HG03521 (cell line): ENCODE measurements around the gene TDP1.
"Not testable (repeated sequence)": the region's sequence is repeated elsewhere in the genome, so short reads cannot be mapped to it uniquely, and the experiment has no call there.

Experiments used
- ATAC-seq: cut with Tn5 transposase; IDR thresholded peaks from one replicate; pipeline ENCODE4 v1.9.1; 2021; ENCODE audit warnings: mild to moderate bottlenecking, moderate library complexity; ENCODE audit not compliant: unreplicated experiment

TDP1 gene

DNA sequence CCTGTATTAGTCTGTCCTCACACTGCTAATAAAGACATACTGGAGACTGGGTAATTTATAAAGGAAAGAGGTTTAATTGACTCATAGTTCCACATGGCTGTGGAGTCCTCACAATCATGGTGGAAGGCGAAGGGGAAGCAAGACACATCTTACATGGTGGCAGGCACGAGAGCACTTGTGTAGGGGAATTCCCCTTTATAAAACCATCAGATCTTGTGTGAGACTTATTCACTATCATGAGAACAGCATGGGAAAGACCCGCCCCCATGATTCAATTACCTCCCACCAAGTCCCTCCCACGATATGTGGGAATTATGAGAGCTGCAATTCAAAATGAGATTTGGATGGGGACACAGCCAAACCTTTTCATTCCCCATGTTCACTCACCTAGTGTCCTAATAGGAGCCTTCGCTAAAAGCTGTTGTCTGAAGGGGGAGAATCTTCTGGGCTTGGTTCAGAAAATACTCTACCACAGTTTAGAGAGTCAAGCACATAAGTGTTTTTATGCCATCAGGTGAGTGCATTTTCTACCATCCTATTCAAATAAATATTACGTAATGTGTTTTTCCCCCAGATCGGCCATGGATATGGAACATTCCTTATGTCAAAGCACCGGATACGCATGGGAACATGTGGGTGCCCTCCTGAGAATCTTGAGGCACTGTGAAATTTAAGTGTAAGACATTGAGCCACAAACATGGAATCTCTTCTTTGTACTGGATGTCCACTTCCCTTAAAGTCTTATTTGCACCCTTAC is 86.9 kb downstream of the TDP1 start:
- ATAC-seq = no peak

GRCh38 chr14:90045616-90046015 is 89.9 kb downstream of the TDP1 start:
- ATAC-seq = no peak

- ATAC-seq = no peak
These were observed 93.7 kb downstream of the TDP1 start for GRCh38 chr14:90049390-90049789.

- ATAC-seq = no peak
These were observed 94.5 kb downstream of the TDP1 start for GRCh38 chr14:90050271-90050670.

GRCh38 chr14:90053044-90053443 is 97.3 kb downstream of the TDP1 start:
- ATAC-seq = no peak

- no peak for ATAC-seq
These were observed 99.1 kb downstream of the TDP1 start for GRCh38 chr14:90054803-90055202.

DNA sequence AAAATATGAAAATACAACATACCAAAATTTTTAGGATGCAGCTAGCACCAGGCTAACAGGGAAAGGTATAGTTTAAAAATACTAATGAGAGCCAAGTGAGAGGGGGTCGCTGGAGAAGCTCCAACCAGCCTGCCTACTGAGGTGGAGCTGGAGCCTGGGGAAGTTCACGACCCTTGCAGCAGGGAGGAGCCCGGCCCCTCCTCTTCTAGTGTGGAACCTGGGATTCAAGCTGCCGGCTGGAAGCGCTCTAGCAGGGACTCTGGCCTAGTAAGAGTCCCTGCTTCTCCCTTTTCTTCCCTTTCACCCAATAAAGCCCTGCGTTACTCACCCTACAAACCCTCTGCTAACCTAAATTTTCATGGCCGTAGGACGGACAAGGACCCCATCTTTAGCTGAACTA is 101.1 kb downstream of the TDP1 start:
- no peak for ATAC-seq

DNA sequence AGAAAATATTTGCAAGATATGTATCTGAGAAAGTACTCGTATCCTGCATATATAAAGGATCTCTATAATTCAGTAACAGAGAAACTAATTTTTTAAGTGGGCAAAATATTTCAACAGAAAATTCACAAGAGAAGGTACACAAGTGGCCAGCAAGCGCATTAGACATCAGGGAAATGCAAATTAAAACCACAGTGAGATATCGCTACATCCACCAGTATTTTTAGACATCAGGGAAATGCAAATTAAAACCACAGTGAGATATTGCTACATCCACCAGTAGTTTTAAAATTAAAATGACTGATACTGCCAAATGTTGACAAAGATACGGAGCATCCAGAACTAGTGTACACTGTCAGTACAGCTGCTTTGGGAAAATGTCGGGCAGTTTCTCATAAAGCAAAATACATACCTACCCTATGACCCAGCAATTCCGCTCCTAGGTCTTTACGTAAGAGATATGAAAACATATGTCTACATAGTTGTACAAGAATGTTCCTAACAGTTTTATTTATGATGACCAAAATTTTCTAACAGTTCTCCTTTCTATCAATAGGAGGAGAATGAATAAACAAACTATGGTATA is 103.2 kb downstream of the TDP1 start:
- ATAC-seq = no peak

GRCh38 chr14:90060312-90060964 is 104.7 kb downstream of the TDP1 start:
- peak; percentile 71 for ATAC-seq

DNA sequence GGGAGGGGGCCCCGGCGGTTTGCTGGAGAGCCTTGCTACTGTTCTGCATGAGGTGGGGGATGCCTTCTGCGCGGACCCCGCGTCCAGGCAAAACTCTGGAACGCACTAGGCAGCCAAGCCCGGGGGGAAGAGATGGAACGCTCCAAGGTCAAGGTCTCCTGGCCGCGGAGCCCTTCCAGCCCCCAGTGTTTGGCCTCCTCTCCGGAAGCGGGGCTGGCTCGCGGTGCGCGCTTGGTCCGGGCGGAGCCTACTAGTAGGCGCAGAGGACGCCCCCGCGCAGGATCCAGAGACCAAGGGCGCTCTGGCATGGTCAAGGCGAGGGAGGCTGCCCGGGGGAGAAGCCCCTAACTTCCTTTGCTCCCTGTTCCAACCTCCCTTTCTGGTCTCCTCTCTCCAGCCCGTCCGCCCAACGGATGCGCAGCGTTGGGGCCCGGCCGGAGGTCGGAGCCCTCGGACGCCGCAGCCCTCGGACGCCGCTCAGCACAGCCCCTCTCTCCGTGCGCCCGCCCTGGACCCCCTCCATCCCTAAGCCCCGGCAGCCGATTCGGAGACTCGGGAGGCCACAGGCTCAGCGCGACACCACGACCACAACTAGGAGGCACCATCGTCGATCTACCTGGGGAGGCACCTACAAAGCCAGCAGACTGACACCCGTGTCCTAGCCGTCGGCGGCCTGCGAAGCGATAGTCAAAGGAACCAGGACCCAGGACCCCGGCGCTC is 105.4 kb downstream of the TDP1 start:
- peak; percentile 23 for ATAC-seq

- ATAC-seq = no peak
These were observed 106.0 kb downstream of the TDP1 start, which contains the start of gene KCNK13 for GRCh38 chr14:90061685-90062126. Gene KCNK13 (plus strand): TSS chr14:90061994. CDS start chr14:90062206, 212 bp downstream.

GRCh38 chr14:90062127-90062794 is 106.5 kb downstream of the TDP1 start:
- ATAC-seq = no peak

- ATAC-seq = no peak
These were observed 107.3 kb downstream of the TDP1 start for GRCh38 chr14:90062822-90063539.

DNA sequence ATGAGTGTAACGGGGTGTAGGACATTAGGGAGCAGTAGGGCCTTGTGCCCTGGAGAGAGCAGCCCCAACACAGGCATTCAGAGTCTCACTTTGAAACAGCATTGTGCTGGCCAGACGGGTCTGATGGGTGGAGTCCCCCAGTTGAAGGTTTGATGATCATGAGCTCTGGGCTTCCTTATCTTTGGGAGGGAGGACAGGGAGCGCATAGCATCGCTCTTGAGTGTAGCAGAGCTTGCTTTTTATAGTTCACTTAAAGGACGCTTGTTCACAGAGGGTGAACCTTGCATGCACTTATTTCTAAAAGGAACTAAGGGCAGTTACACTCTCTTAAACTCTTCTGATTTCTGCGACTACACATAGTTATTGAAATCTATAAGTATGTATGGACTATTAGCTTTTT is 116.6 kb downstream of the TDP1 start:
- no peak for ATAC-seq

- no peak for ATAC-seq
These were observed 123.8 kb downstream of the TDP1 start for GRCh38 chr14:90079576-90079975.

DNA sequence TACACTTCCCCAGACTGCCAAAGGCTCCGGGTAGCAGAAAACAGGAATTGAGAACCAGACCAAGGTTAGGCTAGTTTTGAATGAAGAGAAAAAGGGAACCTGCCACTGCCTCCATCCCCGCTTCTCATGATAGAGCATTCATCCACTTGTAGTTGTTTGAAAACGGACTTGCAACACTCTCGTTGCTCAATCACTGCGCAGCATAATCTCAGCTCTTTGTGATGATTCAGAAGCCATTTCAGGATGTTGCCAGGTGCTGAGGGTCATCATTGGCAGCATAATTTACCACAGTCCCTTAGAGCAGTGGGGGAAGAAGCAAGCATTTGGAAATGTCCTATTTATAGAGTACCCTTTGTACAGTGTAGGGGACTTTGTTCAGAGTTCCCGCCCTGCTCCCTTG is 131.7 kb downstream of the TDP1 start:
- no peak for ATAC-seq

DNA sequence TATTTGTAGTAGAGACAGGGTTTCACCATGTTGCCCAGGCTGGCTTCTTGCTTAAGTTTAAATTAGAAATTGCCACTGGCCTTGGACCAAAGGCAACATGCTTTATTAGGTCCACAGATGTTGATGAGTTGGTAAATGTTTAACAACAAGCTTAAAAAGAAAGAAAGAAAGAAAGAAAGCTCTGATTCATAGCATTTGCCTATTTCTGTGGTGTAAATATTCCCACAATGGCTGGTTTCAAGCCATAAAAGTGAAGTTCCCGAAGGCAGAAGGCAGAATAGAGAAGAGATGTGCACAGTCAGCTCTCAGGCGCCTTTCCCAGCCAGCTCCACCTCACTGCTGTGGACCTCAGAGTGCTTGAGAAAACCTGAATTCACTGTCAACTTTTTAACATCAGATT is 132.4 kb downstream of the TDP1 start:
- no peak for ATAC-seq

- not testable (repeated sequence) for ATAC-seq
These were observed 133.8 kb downstream of the TDP1 start for GRCh38 chr14:90089486-90089885.

DNA sequence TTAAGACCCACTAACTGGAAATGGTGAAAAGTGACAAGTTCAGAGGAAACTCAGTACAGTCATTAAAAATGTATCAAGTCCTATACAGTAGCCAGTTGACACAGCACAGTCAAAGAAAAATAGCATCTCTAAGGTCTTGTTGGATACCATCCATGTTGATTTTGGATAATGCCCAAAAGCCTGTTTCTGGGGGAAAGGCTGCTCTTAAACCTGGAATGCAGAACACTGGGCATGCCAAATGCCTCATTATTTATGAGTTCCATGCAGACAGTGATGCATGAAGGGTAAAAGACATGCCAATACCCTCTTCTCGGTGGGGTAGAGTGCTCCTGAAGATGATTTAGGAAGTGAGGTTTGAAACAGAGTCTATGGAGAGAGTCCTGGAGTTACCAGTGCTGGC is 135.7 kb downstream of the TDP1 start:
- ATAC-seq = no peak

DNA sequence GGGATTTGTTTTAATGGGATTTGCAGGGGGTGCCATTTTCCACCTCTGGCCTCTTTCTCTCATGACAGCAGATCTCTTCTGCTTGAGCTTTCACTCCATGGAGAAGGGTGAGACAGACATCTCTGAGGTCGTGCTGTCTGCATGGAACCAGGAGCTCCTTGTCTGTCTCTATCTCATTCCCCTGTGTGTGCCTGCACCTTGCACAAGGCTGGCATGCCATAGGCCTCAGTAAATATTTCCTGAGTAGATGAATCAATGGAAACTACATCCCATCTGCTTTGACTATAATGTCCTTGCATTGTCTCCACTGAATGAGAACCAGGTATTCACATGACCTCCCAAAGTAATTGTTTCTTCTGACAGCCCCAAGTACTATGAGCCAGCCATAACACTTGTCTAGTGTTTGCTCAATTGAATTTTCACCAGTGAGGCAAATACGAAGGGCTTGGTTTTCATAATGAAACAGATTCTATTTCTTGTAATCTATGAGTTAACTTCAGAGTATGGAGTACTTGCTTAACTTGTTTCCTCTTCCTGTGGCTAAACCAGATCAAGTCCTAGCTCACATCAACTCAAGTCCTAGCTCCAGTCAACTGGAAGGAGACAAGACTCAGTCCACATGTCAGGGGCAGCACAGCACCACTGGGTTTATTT is 138.3 kb downstream of the TDP1 start:
- ATAC-seq = no peak
